ENCODE measurements around the gene CELF2.

CELF2 gene

DNA sequence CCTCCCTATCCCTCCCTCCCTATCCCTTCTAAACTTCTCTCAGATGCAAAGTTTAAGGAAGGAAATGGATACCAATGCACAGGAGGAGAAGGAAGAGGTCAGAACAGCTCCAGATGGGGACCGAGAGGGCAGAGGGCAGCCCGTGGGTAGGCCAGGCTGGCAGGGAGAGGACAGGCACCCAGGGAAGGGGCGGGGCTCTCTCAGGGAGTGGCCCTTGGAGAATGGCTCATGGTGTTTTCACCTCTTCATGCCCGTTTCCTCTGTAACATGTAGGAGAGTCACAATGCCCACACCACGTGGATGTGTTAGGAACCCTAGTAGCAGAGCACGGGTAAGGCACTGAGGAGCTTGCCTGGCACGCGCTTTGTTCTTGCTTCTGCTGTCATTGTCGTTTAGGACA lies 264.5 kb downstream of the CELF2 start:
- DNase-seq: no peak

DNA sequence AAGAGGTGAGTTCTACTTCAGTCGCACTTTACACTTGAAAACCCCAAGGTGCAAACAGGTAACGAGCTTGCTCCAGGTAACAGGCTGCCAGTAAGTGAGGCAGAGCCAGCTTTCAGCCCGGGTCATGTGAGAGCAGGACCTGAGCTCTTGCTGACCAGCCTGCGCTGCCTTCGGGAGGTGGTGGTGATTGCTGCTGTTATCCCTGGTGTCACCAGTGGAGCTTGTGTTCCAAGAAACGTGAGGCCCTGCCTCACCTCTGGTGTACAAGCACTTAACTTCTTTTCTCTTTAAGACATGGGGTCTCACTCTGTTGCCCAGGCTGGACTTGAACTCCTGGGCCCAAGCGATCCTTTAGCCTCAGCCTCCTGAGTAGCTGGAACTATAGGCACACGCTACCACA lies 265.0 kb downstream of the CELF2 start:
- DNase-seq: no peak

DNA sequence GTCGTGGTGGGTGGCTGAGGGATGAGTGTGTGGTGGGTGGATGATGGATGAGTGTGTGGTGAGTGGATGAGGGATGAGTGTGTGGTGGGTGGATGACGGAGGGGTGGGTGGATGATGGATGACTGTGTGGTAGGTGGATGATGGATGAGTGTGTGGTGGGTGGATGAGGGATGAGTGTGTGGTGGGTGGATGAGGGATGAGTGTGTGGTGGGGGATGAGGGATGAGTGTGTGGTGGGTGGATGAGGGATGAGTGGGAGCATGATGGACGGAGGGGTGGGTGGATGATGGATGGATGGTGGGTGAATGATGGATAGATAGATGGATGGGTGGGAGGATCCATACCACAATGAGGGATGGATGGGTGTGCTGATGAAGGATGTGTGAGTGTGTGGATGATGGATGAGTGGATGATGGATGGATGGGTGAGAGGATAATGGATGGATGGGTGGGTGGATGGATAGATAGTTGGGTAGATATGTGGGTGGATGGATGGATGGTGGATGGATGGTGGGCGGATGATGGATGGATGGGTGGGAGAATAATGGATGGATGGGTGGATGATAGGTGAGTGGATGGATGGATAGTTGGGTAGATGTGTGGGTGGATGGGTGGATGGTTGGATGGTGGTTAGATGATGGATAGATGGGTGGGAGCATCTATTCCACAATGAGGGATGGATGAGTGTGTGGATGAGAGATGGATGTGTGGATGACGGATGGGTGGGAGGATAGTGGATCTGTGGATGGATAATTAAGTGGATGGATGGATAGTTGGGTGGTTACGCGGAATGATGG lies 266.8 kb downstream of the CELF2 start:
- no peak for DNase-seq

DNA sequence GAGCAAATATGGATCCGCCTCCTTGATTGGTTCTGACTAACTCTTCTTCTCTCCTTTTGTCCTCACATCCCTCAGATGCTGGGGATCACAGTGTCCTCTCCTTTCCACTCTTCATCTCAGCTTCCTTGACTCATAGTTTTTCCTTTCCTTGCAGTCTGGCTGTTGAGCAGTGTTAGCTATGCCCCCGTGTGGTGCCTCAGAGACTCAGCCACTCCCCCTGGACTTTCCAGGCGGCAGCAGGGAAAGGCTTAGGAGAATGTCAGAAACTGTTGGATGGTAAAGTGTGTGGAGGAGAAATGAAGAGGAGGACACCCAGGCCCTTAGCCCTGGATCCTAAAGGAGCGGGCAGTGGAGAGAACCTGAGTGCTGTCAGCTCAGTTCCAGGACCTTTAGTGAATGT lies 267.5 kb downstream of the CELF2 start:
- DNase-seq: no peak

DNA sequence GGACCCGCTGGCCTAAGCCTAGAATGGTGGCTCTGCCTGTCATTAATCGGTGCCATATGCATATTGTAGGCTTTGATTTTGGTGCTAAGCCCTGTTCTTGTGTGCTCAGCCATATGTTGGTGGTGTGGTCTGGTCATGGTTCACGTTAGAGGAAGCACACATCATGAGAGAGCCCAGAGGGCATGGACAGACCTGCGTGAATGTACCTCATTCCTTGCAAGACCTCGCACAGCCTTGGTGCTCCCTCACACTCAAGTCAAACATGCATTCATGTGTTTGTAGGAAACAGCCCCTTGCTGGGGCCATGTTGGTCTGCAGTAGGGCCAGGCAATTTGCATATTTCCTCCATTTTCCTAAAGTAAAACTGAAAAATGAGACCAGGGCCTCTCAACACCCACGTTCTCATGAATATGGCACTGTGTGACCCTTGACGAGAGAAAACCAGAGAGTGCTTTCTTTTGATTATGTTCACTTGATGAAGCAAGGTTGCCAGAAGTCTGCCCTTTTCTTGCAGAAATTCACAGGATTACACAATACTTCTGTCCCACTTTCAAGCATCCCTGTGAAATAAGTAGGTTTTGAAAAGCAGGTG lies 268.7 kb downstream of the CELF2 start:
- DNase-seq: no peak

DNA sequence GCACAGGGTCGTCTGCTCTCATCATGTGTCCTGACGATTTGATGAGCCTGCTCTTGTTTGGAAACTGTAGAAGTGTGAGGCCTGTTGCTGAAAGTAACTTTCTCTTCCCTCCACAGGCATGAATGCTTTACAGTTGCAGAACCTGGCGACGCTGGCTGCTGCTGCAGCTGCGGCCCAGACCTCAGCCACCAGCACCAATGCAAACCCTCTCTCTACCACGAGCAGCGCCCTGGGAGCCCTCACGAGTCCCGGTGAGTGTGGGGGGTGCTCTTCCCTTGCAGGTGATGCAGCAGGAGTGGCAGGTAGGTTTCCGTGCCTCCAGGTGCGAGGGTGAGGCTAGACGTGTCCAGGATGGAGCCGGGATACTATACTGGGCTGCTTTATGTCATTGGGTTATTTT lies 270.6 kb downstream of the CELF2 start:
- DNase-seq: no peak

DNA sequence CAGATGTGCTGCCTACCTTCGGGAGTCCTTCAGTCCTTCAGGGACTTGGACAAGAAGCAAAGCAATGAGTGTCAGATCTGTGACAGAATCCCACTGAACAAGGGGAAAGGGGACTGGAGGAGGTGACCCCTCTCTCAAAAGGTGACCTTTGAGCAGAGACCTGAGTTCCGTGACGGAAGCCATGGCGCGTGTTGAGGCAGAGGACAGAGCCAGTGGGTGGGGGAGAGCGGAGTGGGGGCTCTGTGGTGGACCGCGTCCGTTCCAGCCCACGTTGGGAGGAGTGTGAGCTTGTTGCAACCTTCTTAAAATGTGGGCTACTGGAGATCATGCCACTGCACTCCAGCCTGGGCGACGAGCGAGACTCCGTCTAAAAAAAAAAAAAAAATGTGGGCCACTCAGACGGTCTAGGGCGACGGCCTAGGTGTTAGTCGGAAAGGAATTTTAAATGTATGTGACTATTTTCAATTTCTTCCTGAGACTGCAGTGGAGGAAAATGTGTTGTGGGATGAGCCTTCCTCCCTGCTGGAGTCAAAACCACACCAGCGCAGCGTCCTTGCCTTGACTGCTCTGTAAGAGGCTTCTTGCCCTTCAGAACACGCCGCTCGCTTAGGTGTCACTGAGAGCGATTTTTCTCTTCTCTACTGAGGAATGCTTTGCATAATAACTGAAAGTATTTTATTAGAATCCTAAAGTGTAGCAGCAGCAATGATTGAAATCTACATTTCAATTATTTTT lies 272.7 kb downstream of the CELF2 start:
- no peak for DNase-seq

DNA sequence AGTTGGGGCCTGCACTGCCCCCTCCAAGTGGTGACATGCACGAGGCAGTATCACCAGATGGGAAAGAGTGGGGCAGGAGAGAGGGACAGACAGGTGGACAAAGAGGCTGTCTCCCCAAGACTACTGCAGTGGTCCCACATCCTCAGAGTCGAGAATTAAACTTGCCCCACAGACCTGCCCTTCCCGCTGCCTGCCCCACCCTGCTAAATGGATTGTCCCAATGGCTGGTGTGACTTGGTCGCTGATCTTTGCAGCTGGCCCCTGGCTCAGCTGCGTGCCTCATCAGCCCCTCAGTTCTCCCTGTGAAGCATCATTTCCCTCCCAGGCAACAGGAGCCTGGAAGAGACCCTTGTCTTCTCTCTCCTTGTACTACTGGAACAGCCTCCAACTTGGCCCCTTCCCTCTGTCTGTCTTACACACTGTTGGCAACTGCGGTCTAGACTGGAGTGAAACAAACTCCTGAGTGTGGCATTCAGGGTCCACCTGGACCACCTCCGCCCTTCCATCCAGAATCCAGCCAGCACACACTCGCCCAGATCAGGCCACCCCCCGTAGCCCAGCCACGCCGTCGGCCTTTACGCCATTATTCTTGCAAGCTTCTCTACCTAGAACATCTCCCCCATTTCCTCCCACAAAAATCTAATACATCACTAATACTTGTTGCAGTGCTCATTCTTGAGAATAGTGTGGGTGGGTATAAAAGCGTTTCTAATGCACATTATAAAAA lies 275.1 kb downstream of the CELF2 start:
- DNase-seq: no peak

DNA sequence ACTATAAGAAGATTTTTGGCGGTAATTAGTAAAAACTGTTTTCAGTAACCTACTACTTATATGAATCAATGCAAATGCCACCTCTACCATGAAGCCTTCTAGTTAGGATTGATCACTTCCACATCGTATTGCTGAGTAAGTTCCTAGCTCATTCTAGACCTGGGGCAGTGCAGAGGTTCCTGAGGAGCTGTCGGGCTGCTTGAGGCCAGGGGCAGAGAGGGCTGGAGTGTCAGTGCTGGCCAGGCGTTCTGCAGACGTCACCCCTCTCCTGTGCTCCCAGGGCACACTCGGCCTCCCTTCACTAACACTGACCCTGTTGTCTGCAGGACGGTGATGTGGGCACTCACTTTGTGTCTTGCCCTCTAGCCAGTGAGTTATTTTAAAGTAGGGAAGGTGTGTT lies 275.7 kb downstream of the CELF2 start:
- DNase-seq: no peak

DNA sequence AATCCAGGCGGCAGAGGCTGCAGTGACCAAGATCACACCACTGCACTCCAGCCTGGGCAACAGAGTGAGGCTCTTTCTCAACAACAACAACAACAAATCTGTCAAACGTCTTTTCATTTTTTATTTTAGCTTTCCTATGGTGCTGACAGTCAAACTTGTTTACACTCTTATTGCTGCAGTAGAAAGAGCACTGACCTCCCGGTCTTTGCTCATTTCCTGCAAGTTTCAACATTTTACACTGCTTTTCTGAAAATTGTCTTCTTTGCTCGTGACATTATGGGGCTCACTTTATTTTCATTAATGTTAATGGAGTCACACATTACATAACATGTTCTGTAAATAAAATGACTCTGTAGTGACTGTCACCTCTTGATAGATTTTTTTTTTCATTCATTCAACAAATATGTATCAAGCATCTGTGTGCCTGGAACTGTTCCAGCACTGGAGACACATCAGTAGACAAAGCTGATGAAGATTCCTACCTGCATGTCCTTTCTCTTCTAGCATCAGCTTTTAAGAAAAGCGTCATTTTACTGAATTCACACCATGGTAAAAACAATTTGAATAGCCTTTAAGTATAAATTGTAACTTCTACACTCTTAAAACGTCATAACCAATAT lies 277.3 kb downstream of the CELF2 start:
- DNase-seq: no peak

DNA sequence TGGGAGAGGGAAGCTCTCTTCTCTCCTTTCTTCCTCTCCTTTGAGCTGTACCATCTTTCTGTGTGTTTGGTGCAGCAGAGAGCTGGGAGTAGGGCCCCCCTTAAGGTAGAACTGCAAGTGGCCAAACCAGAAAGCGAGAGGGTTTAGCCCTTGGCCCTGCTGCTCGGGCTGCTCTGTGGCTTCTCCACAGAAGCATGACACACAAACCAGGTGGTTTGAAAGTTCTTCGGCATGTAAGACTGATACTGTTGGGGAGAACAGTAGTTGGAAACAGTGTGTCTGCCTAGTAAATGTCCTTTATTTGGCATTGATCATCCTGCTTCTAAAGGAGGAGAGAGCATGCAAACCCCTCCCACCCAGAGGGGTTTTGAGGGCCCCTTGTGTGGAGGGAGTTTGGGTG lies 277.8 kb downstream of the CELF2 start:
- DNase-seq: no peak

DNA sequence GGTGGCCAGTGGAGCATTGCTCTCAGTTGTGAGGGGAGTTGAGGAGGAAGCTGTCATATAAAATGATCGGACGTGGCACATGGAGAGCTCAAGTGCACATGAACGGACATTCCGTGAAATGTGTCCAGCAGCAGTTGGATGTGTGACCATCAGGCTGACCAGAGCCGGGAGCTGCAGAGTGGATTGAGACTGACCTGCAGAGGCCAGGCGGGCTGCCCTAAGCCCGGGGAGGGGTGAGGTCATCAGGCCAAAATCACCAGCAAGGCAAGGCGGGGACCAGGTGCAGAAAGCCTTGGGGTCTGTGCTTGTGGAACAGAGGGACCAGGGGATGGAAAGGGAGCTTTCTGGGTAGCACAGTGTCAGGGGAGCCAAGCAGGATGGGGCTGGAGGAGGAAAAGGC lies 279.5 kb downstream of the CELF2 start:
- no peak for DNase-seq

DNA sequence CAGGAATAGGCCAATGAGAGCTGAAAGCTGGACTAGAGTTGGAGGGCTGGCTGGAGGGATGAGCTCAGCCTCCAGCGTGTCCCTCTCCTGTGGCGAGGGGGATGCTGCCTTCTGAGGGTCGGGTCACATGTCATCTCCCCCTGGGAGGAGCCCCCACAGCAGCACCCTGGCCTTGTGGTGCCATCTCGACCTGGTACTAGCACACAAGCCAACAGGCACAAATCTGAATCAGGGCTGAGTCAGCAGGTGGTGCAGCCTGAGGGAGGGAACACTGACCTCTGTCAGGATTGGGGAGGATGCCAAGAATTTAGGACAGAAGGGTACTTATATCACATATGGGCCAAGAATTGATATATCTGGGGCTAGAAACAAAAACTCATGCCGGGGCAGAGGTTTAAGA lies 280.4 kb downstream of the CELF2 start:
- no peak for DNase-seq

DNA sequence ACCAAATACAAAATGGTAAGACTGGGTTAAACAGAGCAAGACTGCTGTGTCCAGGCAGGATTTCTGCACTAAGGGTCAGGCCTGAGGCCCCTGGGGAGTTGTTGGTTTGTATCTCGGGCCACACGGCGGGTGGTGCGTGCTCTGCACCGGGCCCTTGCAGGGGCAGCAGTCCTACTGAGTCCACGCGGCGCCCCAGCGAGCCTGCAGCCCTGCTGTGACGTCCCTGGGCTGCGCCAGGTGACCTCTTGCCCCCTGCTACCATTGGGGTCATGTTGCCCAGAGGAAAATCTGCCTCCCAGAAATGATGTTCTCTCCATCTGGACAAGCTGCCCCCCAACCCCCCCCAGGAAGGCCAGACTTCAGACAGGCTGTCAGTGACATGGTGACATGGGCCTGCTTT lies 281.5 kb downstream of the CELF2 start:
- no peak for DNase-seq

DNA sequence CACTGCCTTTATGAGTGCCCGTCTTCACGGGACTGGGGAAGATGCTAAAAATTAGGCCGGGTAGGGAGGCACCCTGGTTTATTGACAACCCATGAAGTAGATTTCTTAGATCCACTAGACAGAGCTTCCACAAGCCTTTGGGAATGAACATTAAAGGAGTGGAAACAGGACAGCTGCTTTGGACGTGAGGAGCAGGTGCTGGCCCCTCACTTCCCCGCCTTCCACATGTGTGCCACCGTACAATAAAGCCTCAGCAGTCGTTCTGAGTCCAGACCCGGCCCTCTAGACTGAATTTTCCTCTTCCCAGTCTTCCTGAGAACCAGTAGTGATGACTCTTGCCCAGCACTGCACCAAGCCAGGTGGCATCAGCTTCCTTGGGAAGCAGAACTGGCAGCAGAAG lies 282.4 kb downstream of the CELF2 start:
- DNase-seq: no peak

DNA sequence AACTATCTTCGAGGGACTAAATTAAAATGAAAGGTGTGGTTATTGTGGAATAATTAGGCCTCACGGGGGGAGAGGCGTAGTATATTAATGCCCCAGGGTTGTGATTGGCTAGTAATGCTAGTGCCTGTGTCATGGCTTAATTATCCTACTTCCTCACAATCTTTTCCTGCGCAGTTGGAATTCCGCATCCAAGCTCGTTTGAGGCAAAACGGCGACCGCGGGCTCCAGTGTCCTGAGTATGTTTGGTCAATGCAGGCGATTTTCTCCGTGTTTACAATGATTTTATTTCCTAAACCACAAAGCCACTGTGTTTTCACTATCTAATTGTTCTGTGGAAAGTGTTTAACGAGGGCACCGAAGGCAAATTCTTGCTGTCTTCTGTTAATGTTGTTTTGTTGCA lies 282.9 kb downstream of the CELF2 start:
- no peak for DNase-seq

DNA sequence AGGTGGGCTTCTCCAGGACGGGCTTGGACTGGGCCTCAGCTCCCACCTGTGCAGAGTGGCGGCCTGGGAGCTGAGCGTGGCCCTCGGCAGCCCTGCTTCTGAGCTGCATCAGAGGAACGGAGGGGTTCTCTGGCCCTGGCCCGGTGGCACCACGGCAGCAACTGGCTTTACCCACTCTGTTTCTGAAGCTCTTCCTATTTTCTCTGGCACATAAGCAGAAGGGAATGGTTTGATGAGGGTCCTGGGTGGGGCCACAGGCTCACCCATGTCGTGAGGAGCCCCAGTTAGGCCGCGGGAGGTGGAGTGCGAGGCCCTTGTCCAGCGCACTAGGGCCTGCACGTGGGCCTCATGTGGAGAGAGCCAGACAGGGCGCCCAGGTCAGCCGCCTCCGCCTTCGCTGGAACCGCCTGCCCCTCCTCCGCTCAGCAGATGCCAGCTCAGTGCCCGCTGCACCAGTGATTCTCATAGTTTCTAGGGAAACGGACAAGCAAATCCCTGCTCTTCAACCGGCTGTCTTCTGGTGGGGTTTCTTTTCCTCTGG lies 284.0 kb downstream of the CELF2 start:
- DNase-seq: no peak

DNA sequence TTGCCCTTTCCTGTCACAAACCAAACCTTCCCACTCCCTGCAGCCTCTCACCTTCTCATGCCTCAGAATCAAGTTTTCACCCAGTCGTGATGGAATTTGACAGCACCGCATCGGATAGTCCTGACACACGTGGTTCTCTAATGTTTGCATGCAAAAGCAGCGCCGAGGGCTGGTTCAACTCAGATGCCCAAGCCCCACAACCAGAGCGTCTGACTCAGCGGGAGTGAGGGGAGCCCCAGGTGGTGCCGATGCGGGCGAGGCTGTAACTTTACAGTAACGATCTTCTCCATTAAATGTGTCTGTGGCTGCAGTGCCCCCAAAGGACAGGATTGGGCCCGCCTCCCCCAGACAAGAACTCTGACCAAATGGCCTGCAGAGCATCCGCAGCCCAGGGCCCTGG lies 284.5 kb downstream of the CELF2 start:
- DNase-seq: no peak

DNA sequence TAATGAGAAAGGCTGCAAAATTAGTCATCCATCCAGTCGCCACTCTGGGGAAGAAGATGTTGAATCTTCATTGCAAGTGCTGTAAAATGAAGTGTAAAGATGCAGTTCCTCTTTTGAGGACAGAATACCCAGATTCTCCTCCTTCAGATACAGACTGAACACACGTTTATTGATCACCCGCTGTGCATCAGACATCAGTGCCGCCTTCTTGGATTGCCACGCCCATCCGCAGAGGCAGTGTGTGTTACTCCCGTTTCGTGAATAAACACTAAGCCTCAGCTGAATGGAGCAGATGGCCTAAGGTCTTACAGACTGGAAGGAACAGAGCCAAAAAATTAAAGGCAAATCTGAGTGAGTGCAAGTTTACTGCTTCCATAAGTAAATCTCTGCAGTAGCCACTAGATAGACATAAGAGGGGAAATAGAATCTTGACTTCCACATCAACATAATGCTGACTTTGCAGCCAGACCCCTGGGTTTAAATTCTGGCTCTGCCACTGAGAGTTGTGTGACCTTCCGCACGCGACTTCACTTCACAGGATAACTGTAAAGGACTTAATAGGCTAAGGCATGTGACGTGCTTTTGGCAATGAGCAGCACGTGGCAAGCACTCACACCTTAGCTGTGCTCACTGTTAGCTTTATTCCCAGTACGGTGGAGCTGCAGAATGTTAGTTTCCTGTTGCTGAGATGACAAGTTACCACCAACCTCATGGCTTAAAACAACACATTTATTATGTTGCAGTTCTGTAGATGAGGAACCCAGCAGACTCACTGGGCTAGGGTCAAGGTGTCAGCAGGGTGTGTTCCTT lies 285.9 kb downstream of the CELF2 start:
- DNase-seq: no peak

DNA sequence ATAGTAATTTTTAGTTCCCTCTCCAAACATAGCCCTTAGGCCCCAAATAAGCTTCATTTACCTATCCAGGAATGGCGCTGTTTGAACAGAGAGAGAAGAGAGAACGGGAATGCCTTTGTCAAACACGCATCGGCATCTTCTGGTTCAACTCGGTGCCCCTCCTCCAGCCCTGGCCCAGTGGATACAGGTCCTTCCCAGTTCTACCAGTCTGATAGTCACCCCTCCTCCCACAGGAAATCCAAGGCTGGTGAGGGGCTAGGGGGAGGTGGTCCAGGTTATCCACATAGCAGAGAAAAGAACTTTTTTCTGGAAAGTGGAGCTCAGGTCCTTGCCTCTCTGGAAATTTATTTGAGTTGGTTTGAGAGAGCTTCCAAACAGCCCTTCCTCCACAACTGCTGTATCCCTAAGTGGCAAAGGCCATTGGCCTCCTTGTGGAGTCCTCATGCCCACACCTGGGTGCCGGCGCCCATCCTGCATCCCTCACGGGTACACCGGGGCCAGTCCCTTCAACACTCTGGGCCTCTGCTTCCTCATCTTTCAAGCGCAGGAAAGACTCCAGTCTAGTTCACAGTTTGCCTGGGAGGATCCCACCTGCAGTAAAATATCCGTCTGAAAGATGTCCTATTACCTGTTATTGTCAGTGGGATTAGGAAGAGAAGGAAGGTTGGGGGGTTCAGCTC lies 287.4 kb downstream of the CELF2 start:
- DNase-seq: no peak
